PC-9 (cell line): ENCODE data around the gene SVOP.

Source experiments
- CTCF ChIP-seq: fragments of 200-600 bp; sonication (generic); conservative IDR thresholded peaks from 2 replicates; pipeline ENCODE4 v1.6.1; 2017; ENCODE audit warnings: mixed run types, antibody characterized with exemption, mild to moderate bottlenecking, moderate library complexity
- EZH2 ChIP-seq: fragments of 200-600 bp; sonication (generic); IDR thresholded peaks from 2 replicates; pipeline ENCODE4 v1.8.0; 2017; ENCODE audit warnings: antibody characterized with exemption, low read depth

GRCh38 chr12:109036975-109037374 lies 16.1 kb upstream of the SVOP start:
- no peak for TF ChIP-seq CTCF
- no peak for TF ChIP-seq EZH2
